Mesendoderm (in vitro differentiated cells): ENCODE results near the gene ANKS3.

ENCODE experiments used
- DNase-seq: peaks from one replicate; pipeline ENCODE4 v3.0.0; 2013
- H2AK5ac ChIP-seq: 2 replicates; pipeline ENCODE4 v1.6.1; 2013; ENCODE audit warnings: low read length, inconsistent platforms
- H2BK120ac ChIP-seq: 2 replicates; pipeline ENCODE4 v1.6.1; 2013; ENCODE audit warnings: low read depth, mild to moderate bottlenecking, low read length, moderate library complexity, mixed read lengths
- H2BK15ac ChIP-seq: replicated peaks from 2 replicates; pipeline ENCODE4 v1.6.1; 2013; ENCODE audit warnings: low read depth, mild to moderate bottlenecking, moderate library complexity
- H2BK5ac ChIP-seq: 2 replicates; pipeline ENCODE4 v1.6.1; 2013; ENCODE audit warnings: low read length, inconsistent platforms
- H3K18ac ChIP-seq: 2 replicates; pipeline ENCODE4 v1.6.1; 2013; ENCODE audit warnings: mild to moderate bottlenecking, low read length, mixed read lengths
- H3K23ac ChIP-seq: one replicate; pipeline ENCODE4 v1.6.1; 2013; ENCODE audit warnings: low read length
- H3K27ac ChIP-seq: 2 replicates; pipeline ENCODE4 v1.5.1; 2013; ENCODE audit warnings: low read depth, mild to moderate bottlenecking, inconsistent platforms, low read length, moderate library complexity
- H3K27me3 ChIP-seq: 2 replicates; pipeline ENCODE4 v1.6.1; 2013; ENCODE audit warnings: low read length, control low read depth, mild to moderate bottlenecking, inconsistent platforms; ENCODE audit not compliant: insufficient read depth, poor library complexity
- H3K36me3 ChIP-seq: 2 replicates; pipeline ENCODE4 v1.6.1; 2013; ENCODE audit warnings: low read length, inconsistent platforms; ENCODE audit not compliant: control insufficient read depth, insufficient read depth
- H3K4ac ChIP-seq: one replicate; pipeline ENCODE4 v1.6.1; 2013; ENCODE audit warnings: low read depth, mild to moderate bottlenecking, low read length, moderate library complexity
- H3K4me1 ChIP-seq: 2 replicates; pipeline ENCODE4 v1.6.1; 2013; ENCODE audit warnings: low read depth, low read length, inconsistent platforms; ENCODE audit not compliant: control insufficient read depth
- H3K4me2 ChIP-seq: 2 replicates; pipeline ENCODE4 v1.6.1; 2013; ENCODE audit warnings: low read length
- H3K4me3 ChIP-seq: 2 replicates; pipeline ENCODE4 v1.5.1; 2013; ENCODE audit warnings: mild to moderate bottlenecking, low read length
- H3K56ac ChIP-seq: one replicate; pipeline ENCODE4 v1.6.1; 2013; ENCODE audit warnings: low read length
- H3K79me1 ChIP-seq: 2 replicates; pipeline ENCODE4 v1.6.1; 2013; ENCODE audit warnings: low read length, inconsistent platforms
- H3K79me2 ChIP-seq: 2 replicates; pipeline ENCODE4 v1.6.1; 2013; ENCODE audit warnings: mild to moderate bottlenecking, low read length; ENCODE audit not compliant: control insufficient read depth, insufficient read depth
- H3K9ac ChIP-seq: 2 replicates; pipeline ENCODE4 v1.6.1; 2013; ENCODE audit warnings: low read length, inconsistent platforms
- H4K5ac ChIP-seq: one replicate; pipeline ENCODE4 v1.6.1; 2013; ENCODE audit warnings: low read length
- H4K8ac ChIP-seq: one replicate; pipeline ENCODE4 v1.6.1; 2013; ENCODE audit warnings: low read depth, mild to moderate bottlenecking, control low read depth, low read length, moderate library complexity
- WGBS: extraction: QIAGEN DNeasy Blood & Tissue Kit; methylation state at CpG from one replicate; pipeline ENCODE4 v1.1.7; 2013; ENCODE audit warnings: low lambda C conversion rate, missing lambda C conversion rate; ENCODE audit not compliant: insufficient coverage; ENCODE audit errors: extremely low coverage; 5-methylcytosine and 5-hydroxymethylcytosine counted together

The ANKS3 gene

DNA sequence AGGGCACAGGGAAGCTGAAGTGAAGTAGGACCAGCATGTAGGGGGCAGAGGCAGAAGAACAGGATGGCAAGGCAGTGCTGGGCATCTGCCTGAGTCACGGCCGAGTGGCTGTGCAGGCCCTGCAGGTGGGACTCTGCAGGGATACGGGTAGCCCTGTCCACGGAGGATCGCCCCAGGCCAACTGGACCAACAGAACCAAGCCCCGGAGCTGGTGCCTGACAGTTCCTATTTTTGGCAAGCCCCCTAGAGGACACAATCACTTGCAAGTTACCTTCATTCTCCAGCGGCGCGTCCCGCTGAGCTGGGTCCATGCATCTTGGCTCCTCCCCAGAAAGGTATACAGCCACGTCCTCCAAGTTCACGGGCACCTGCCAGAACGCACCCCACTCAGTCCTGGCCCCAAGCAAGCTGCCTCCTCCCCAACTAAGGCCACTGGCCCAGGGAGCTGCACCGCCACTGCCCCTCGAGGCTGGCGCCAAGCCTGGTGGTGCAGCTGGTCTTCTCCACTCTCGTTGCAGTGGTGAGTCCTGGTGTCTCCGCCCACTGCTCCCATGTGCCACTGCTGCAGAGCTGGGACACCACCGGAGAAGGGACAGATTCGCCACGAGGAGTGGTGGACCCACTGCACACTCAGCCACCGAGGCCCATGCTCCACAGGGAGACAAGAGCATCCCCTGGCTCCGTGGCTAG, 26.3 kb upstream of the ANKS3 start:
- H3K27me3 ChIP-seq, result no peaks in the 10 kb centered on the region
- no peak overlapping the region for H3K23ac ChIP-seq
- no peak overlapping the region for H3K4ac ChIP-seq
- no peak overlapping the region for H3K4me2 ChIP-seq
- no peak overlapping the region for H3K9ac ChIP-seq
- H3K18ac ChIP-seq, result no peak overlapping the region
- peaks cover 5% of the 10 kb centered on the region for H3K79me1 ChIP-seq
- no peak overlapping the region for H3K4me3 ChIP-seq
- H3K27ac ChIP-seq, result no peak overlapping the region
- no peak overlapping the region for H2AK5ac ChIP-seq
- H2BK5ac ChIP-seq, result no peak overlapping the region
- no peaks in the 10 kb centered on the region for H3K4me1 ChIP-seq
- no peak overlapping the region for H4K8ac ChIP-seq
- DNase-seq, result no peak
- WGBS, result no CpG with 5 or more reads among the region's 23 CpGs
- peaks cover 8% of the 10 kb centered on the region for H3K36me3 ChIP-seq
- no peak overlapping the region for H4K5ac ChIP-seq
- no peaks in the 10 kb centered on the region for H3K79me2 ChIP-seq
- H2BK120ac ChIP-seq, result no peak overlapping the region
- H2BK15ac ChIP-seq, result no peak overlapping the region
- no peak overlapping the region for H3K56ac ChIP-seq

GRCh38 chr16:4755687-4756086, 21.6 kb upstream of the ANKS3 start:
- Histone ChIP-seq H3K9ac (no peak overlapping the region), H3K4me1 (no peaks in the 10 kb centered on the region), H3K79me1 (peaks cover 2% of the 10 kb centered on the region), H3K27ac (no peak overlapping the region), H4K5ac (no peak overlapping the region), H2BK5ac (no peak overlapping the region), H4K8ac (no peak overlapping the region), H3K18ac (no peak overlapping the region), H3K4me3 (peak overlapping the region; percentile 15), H3K4me2 (no peak overlapping the region), H3K4ac (no peak overlapping the region), H3K36me3 (peaks cover 12% of the 10 kb centered on the region), H3K79me2 (no peaks in the 10 kb centered on the region), H3K27me3 (no peaks in the 10 kb centered on the region), H3K23ac (no peak overlapping the region), H2BK15ac (no peak overlapping the region), H2BK120ac (no peak overlapping the region), H2AK5ac (no peak overlapping the region), H3K56ac (no peak overlapping the region)
- WGBS, result no CpG with 5 or more reads among the region's 6 CpGs
- DNase-seq, result no peak

DNA sequence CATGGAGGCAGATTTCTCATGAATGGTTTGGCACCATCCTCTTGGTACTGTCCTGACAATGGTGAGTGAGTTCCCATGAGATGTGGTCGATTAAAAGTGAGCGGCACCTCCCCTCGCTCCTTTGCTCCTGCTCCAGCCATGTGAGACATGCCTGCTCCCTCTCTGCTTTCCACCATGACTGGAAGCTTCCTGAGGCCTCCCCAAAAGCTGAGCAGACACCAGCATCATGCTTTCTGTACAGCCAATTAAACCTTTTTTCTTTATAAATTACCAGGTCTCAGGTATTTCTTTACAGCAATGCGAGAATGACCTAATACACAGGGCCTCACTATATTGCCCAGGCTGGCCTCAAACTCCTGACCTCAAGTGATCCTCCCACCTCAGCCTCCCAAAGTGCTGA, 20.8 kb upstream of the ANKS3 start:
- Histone ChIP-seq H4K5ac (no peak overlapping the region), H3K4me3 (no peak overlapping the region), H3K9ac (no peak overlapping the region), H3K4me2 (no peak overlapping the region), H3K27ac (no peak overlapping the region), H3K18ac (no peak overlapping the region), H2AK5ac (no peak overlapping the region), H3K23ac (no peak overlapping the region), H3K4ac (no peak overlapping the region), H3K79me1 (peaks cover 2% of the 10 kb centered on the region), H2BK120ac (no peak overlapping the region), H3K79me2 (no peaks in the 10 kb centered on the region), H3K4me1 (no peaks in the 10 kb centered on the region), H4K8ac (no peak overlapping the region), H2BK5ac (no peak overlapping the region), H2BK15ac (no peak overlapping the region), H3K27me3 (no peaks in the 10 kb centered on the region), H3K36me3 (peaks cover 9% of the 10 kb centered on the region), H3K56ac (no peak overlapping the region)
- no peak for DNase-seq
- no CpG with 5 or more reads among the region's 4 CpGs for WGBS

GRCh38 chr16:4753227-4753626, 19.2 kb upstream of the ANKS3 start:
- H3K23ac ChIP-seq, result no peak overlapping the region
- no peaks in the 10 kb centered on the region for H3K79me2 ChIP-seq
- DNase-seq, result no peak
- no peaks in the 10 kb centered on the region for H3K27me3 ChIP-seq
- H2BK15ac ChIP-seq, result no peak overlapping the region
- H4K5ac ChIP-seq, result no peak overlapping the region
- no peak overlapping the region for H3K9ac ChIP-seq
- H3K4me3 ChIP-seq, result no peak overlapping the region
- H3K4me2 ChIP-seq, result no peak overlapping the region
- no CpG with 5 or more reads among the region's 11 CpGs for WGBS
- no peak overlapping the region for H4K8ac ChIP-seq
- no peak overlapping the region for H3K18ac ChIP-seq
- H3K27ac ChIP-seq, result no peak overlapping the region
- H2BK5ac ChIP-seq, result no peak overlapping the region
- no peak overlapping the region for H3K4ac ChIP-seq
- H3K36me3 ChIP-seq, result peaks cover 8% of the 10 kb centered on the region
- peaks cover 2% of the 10 kb centered on the region for H3K79me1 ChIP-seq
- H2BK120ac ChIP-seq, result no peak overlapping the region
- H3K56ac ChIP-seq, result no peak overlapping the region
- H3K4me1 ChIP-seq, result no peaks in the 10 kb centered on the region
- H2AK5ac ChIP-seq, result no peak overlapping the region

DNA sequence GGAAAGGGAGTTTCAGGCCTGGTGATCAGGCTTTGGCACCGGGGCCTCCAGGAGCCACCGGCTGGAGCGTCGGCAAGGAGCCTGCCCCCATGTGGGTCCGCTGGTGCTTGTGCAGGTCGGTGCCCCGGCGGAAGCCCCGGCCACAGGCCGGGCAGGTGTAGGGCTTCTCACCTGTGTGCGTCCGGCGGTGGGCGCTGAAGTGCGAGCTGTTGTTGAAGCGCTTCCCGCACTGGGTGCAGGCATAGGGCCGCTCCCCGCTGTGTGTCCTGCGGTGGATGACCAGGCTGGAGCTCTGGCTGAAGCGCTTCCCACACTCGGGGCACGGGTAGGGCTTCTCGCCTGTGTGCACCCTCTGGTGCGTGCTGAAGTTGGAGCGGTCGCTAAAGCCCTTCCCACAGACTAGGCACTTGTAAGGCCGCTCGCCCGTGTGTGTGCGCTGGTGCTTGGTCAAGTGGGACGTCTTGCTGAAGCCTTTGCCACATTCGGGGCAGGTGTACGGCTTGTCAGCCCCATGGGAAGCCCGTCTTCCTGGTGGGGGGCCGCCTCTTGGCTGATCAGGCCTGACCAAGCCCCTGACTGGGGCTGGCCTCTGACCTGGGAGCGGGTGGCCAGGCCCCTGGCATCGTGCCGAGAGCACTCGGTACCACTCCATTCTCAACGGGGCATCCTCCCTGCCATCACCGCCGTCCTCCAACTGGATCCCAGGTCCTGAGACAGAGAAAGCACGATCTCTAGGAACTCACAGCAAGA, 18.5 kb upstream of the ANKS3 start:
- no peak overlapping the region for H3K4me3 ChIP-seq
- H3K4ac ChIP-seq, result no peak overlapping the region
- peaks cover 2% of the 10 kb centered on the region for H3K79me1 ChIP-seq
- no peak overlapping the region for H3K18ac ChIP-seq
- H3K36me3 ChIP-seq, result peaks cover 8% of the 10 kb centered on the region
- no peak overlapping the region for H2BK5ac ChIP-seq
- no CpG with 5 or more reads among the region's 44 CpGs for WGBS
- no peak overlapping the region for H3K23ac ChIP-seq
- no peak overlapping the region for H2BK15ac ChIP-seq
- H2AK5ac ChIP-seq, result no peak overlapping the region
- no peak overlapping the region for H3K56ac ChIP-seq
- DNase-seq, result no peak
- no peak overlapping the region for H3K9ac ChIP-seq
- no peak overlapping the region for H2BK120ac ChIP-seq
- no peaks in the 10 kb centered on the region for H3K79me2 ChIP-seq
- H3K27ac ChIP-seq, result no peak overlapping the region
- no peak overlapping the region for H4K5ac ChIP-seq
- H3K4me1 ChIP-seq, result no peaks in the 10 kb centered on the region
- no peak overlapping the region for H4K8ac ChIP-seq
- no peak overlapping the region for H3K4me2 ChIP-seq
- H3K27me3 ChIP-seq, result no peaks in the 10 kb centered on the region
